HG02884 (cell line): ENCODE results near the gene ATP6V0A1.

Experiments used
- ATAC-seq: cut with Tn5 transposase; IDR thresholded peaks from one replicate; pipeline ENCODE4 v1.9.1; 2021; ENCODE audit warnings: mild to moderate bottlenecking, moderate library complexity; ENCODE audit not compliant: unreplicated experiment

The ATP6V0A1 gene

GRCh38 chr17:42518046-42518754, 59.5 kb downstream of the ATP6V0A1 start:
- no peak for ATAC-seq

GRCh38 chr17:42518755-42519545, 60.3 kb downstream of the ATP6V0A1 start:
- ATAC-seq = no peak

GRCh38 chr17:42519546-42520491, 61.1 kb downstream of the ATP6V0A1 start:
- ATAC-seq = no peak

- no peak for ATAC-seq
Observed at GRCh38 chr17:42520540-42520951, 61.9 kb downstream of the ATP6V0A1 start.

GRCh38 chr17:42521036-42521435, 62.4 kb downstream of the ATP6V0A1 start:
- no peak for ATAC-seq

GRCh38 chr17:42521666-42522262, 63.1 kb downstream of the ATP6V0A1 start:
- ATAC-seq = no peak

- no peak for ATAC-seq
Observed at GRCh38 chr17:42522263-42522790, 63.6 kb downstream of the ATP6V0A1 start.

GRCh38 chr17:42522798-42523278, 64.2 kb downstream of the ATP6V0A1 start:
- no peak for ATAC-seq

- no peak for ATAC-seq
Observed at GRCh38 chr17:42525221-42525620, 66.5 kb downstream of the ATP6V0A1 start.

GRCh38 chr17:42526031-42526444, 67.4 kb downstream of the ATP6V0A1 start:
- no peak for ATAC-seq

- ATAC-seq = no peak
Observed at GRCh38 chr17:42527932-42528331, 69.3 kb downstream of the ATP6V0A1 start.

- no peak for ATAC-seq
Observed at GRCh38 chr17:42529061-42529460, 70.4 kb downstream of the ATP6V0A1 start.

GRCh38 chr17:42530952-42531454, 72.3 kb downstream of the ATP6V0A1 start:
- ATAC-seq = no peak

GRCh38 chr17:42531455-42532354, 73.0 kb downstream of the ATP6V0A1 start:
- ATAC-seq = no peak

- ATAC-seq = no peak
Observed at GRCh38 chr17:42535155-42536047, 76.7 kb downstream of the ATP6V0A1 start.

GRCh38 chr17:42536048-42536371, 77.3 kb downstream of the ATP6V0A1 start, which contains the start of gene NAGLU:
Gene NAGLU, plus strand, starts transcription at chr17:42536241. Its CDS starts 32 bp downstream, at chr17:42536273.
- ATAC-seq = peak; percentile 85

- peak; percentile 57 for ATAC-seq
Observed at GRCh38 chr17:42536372-42537155, 77.9 kb downstream of the ATP6V0A1 start.
